OCI-LY1 (cell line): ENCODE results near the gene PATL1.

Experiments
- EZH2 ChIP-seq: fragments of 200-600 bp; sonication (generic), shearing (Covaris generic); IDR thresholded peaks from 2 replicates; pipeline ENCODE4 v1.8.0; 2017; ENCODE audit warnings: borderline replicate concordance, mixed run types, mild to moderate bottlenecking, antibody characterized with exemption, low read length, moderate library complexity, mixed read lengths
- TF ChIP-seq, protein P1 (sequence below): fragments of 200-600 bp; sonication (generic), shearing (Covaris generic); IDR thresholded peaks from 2 replicates; pipeline ENCODE4 v1.5.1; 2017; ENCODE audit warnings: mild to moderate bottlenecking, antibody characterized with exemption, low read length, moderate library complexity, mixed read lengths

DNA sequence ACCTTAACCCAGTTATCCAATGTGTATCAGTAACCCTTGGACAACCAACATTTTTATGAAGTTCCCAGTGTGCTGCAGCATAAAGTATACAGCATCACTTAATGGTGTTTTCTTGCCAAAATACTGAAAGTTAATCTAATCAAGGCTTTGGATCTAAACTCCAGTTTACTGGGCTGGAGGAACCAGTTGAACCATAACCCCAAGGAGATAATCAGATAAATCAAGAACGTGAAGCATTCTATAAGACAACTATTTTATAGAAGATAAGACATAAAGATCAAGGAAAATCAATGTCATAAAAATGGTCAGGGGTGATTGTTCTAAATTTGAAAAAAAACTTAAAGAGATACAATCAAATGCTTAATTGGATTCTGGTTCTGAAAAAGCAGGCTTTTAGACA lies 51.0 kb downstream of the PATL1 start:
- TF ChIP-seq, protein P1, sequence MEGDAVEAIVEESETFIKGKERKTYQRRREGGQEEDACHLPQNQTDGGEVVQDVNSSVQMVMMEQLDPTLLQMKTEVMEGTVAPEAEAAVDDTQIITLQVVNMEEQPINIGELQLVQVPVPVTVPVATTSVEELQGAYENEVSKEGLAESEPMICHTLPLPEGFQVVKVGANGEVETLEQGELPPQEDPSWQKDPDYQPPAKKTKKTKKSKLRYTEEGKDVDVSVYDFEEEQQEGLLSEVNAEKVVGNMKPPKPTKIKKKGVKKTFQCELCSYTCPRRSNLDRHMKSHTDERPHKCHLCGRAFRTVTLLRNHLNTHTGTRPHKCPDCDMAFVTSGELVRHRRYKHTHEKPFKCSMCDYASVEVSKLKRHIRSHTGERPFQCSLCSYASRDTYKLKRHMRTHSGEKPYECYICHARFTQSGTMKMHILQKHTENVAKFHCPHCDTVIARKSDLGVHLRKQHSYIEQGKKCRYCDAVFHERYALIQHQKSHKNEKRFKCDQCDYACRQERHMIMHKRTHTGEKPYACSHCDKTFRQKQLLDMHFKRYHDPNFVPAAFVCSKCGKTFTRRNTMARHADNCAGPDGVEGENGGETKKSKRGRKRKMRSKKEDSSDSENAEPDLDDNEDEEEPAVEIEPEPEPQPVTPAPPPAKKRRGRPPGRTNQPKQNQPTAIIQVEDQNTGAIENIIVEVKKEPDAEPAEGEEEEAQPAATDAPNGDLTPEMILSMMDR, result no peak
- no peak for TF ChIP-seq EZH2
